K562 (cell line): ENCODE measurements around the gene SMG9. TPM values are rescaled to one million over a fixed set of nuclear protein-coding genes. Genes with fewer than 3 reads are reported as not detected.

Experiments
- ATAC-seq: fragments of 200-7000 bp; cut with Tn5 transposase; 3 replicates; pipeline ENCODE4 v1.9.1; 2020; ENCODE audit warnings: moderate library complexity
- BruUV-seq: library from RNA; stranded (reverse); fragments of 400-500 nt; replicated peaks from 2 replicates; lab custom pipeline; 2021; lab: Mats Ljungman, UMichigan
- CTCF ChIA-PET: fragments of 300-600 bp; formaldehyde crosslinking; extraction: SDS; loops from one replicate; lab custom pipeline; 2021; ENCODE audit warnings: low intra/inter-chr PET ratio; lab: Yijun Ruan, JAX
- POLR2A ChIA-PET: fragments of 300-600, 350-650 bp; sonication (Branson Sonifier 250); formaldehyde crosslinking; extraction: SDS; loops from one replicate; lab custom pipeline; 2021; ENCODE audit warnings: antibody characterized with exemption, inconsistent platforms; lab: Yijun Ruan, JAX
- DNase-seq, 4 experiments: peaks; one replicate each; pipeline versions ENCODE4 v3.0.0 to v3.0.0-alpha.2; 2011 to 2018; ENCODE audit warnings: low spot score in 3 of 4, mixed read lengths in 3 of 4; ENCODE audit errors: extremely low read depth in 1 of 4
- FAIRE-seq: peaks from 2 replicates; lab custom pipeline; 2011; peaks lifted over from hg19 to GRCh38; lab: Jason Lieb, UNC
- H2AFZ ChIP-seq: 2 replicates; pipeline ENCODE4 v1.6.0; 2011; ENCODE audit warnings: low read depth, low read length, control low read depth, inconsistent platforms
- H3K27ac ChIP-seq: fragments of 200-600 bp; 3 replicates; pipeline ENCODE4 v1.8.0; 2011; ENCODE audit warnings: low read depth, mild to moderate bottlenecking, control low read depth, inconsistent platforms, low read length, moderate library complexity, mixed read lengths; ENCODE audit errors: extremely low read depth
- H3K27me3 ChIP-seq, 2 experiments: fragments of 300-600 bp in 1 of 2; 2 replicates in 1 of 2; 3 replicates in 1 of 2; pipeline versions ENCODE4 v1.6.0 to v1.8.0; 2011; ENCODE audit warnings: inconsistent platforms in 2 of 2, low read length in 2 of 2, mild to moderate bottlenecking in 1 of 2, mixed read lengths in 1 of 2, moderate library complexity in 1 of 2; ENCODE audit not compliant: control insufficient read depth in 2 of 2, insufficient read depth in 2 of 2
- H3K36me3 ChIP-seq: fragments of 300-600 bp; 3 replicates; pipeline ENCODE4 v1.8.0; 2011; ENCODE audit warnings: mild to moderate bottlenecking, low read length, inconsistent platforms; ENCODE audit not compliant: control insufficient read depth, insufficient read depth
- H3K4me1 ChIP-seq, 2 experiments: fragments of 200-600 bp in 1 of 2; replicated peaks in 1 of 2; 2 replicates in 1 of 2; 3 replicates in 1 of 2; pipeline versions ENCODE4 v1.5.1 to v1.8.0; 2011; ENCODE audit warnings: inconsistent platforms in 2 of 2, low read length in 2 of 2, mild to moderate bottlenecking in 1 of 2, mixed read lengths in 1 of 2, moderate library complexity in 1 of 2; ENCODE audit not compliant: control insufficient read depth in 2 of 2, insufficient read depth in 2 of 2
- H3K4me2 ChIP-seq: 2 replicates; pipeline ENCODE4 v1.6.1; 2011; ENCODE audit warnings: low read length, control low read depth, inconsistent platforms, mixed read lengths; ENCODE audit not compliant: insufficient read depth
- H3K4me3 ChIP-seq: fragments of 200-600 bp; sonication (generic), shearing (Covaris generic); 2 replicates; pipeline ENCODE4 v1.5.1; 2016; ENCODE audit warnings: control low read depth, inconsistent platforms
- H3K79me2 ChIP-seq: fragments of 200-600 bp; 3 replicates; pipeline ENCODE4 v1.8.0; 2011; ENCODE audit warnings: low read length, inconsistent platforms; ENCODE audit not compliant: control insufficient read depth, insufficient read depth
- H3K9ac ChIP-seq, 2 experiments: 2 replicates each; pipeline versions ENCODE4 v1.6.0 to v1.6.1; 2011; ENCODE audit warnings: low read depth in 2 of 2, low read length in 2 of 2, control low read depth in 1 of 2, inconsistent platforms in 1 of 2, mild to moderate bottlenecking in 1 of 2, mixed read lengths in 1 of 2; ENCODE audit not compliant: insufficient read depth in 1 of 2
- H3K9me1 ChIP-seq: one replicate; pipeline ENCODE4 v1.6.0; 2011; ENCODE audit warnings: inconsistent platforms, mild to moderate bottlenecking, low read length, moderate library complexity; ENCODE audit not compliant: control insufficient read depth, insufficient read depth
- H3K9me3 ChIP-seq: replicated peaks from 2 replicates; pipeline ENCODE4 v1.5.1; 2011; ENCODE audit warnings: low read depth, low read length, inconsistent platforms; ENCODE audit not compliant: control insufficient read depth, insufficient read depth
- H4K20me1 ChIP-seq: replicated peaks from 2 replicates; pipeline ENCODE4 v1.6.1; 2011; ENCODE audit warnings: low read length, inconsistent platforms, mixed read lengths; ENCODE audit not compliant: control insufficient read depth, insufficient read depth
- CTBP1 ChIP-seq: fragments of 450-650 bp; IDR thresholded peaks from 2 replicates; pipeline ENCODE4 v1.6.1; 2016; ENCODE audit warnings: borderline replicate concordance
- ELF1 ChIP-seq: fragments of 200-800 bp; sonication (Bioruptor generic); IDR thresholded peaks from 2 replicates; pipeline ENCODE4 v1.6.1; 2016; ENCODE audit warnings: missing genetic modification characterization, missing compliant biosample characterization
- HDAC1 ChIP-seq, 2 experiments: fragments of 450-650 bp; IDR thresholded peaks; 2 replicates each; pipeline ENCODE4 v1.6.1; 2016 to 2017; ENCODE audit warnings: inconsistent platforms in 1 of 2, mild to moderate bottlenecking in 1 of 2, moderate library complexity in 1 of 2
- KDM4B ChIP-seq, 2 experiments: fragments of 450-650 bp in 1 of 2; sonication (generic) in 1 of 2; IDR thresholded peaks; 2 replicates each; pipeline ENCODE4 v1.6.1; 2016 to 2017; ENCODE audit warnings: borderline replicate concordance in 2 of 2, antibody characterized with exemption in 1 of 2, low read depth in 1 of 2, mild to moderate bottlenecking in 1 of 2
- NR2C1 ChIP-seq, 2 experiments: fragments of 450-650 bp; IDR thresholded peaks; 2 replicates each; pipeline ENCODE4 v1.6.1; 2017; ENCODE audit warnings: mild to moderate bottlenecking in 2 of 2, antibody characterized with exemption in 1 of 2, inconsistent platforms in 1 of 2, missing compliant biosample characterization in 1 of 2, missing genetic modification characterization in 1 of 2
- PML ChIP-seq: IDR thresholded peaks from 2 replicates; pipeline ENCODE4 v1.6.1; 2012; ENCODE audit warnings: low read length, inconsistent platforms
- TARDBP ChIP-seq: fragments of 450-650 bp; IDR thresholded peaks from 2 replicates; pipeline ENCODE4 v1.6.1; 2016
- ZNF551 ChIP-seq: fragments of 250-450 bp; sonication (Bioruptor Pico); IDR thresholded peaks from 2 replicates; pipeline ENCODE4 v1.5.0; 2021; ENCODE audit warnings: mild to moderate bottlenecking, moderate library complexity
- WGBS: fragments of 100-300 bp; shearing (Covaris generic); methylation state at CpG from one replicate; pipeline ENCODE4 v1.1.6; 2016; ENCODE audit warnings: low coverage, mixed read lengths; ENCODE audit not compliant: insufficient coverage; ENCODE audit errors: missing lambda C conversion rate; 5-methylcytosine and 5-hydroxymethylcytosine counted together
- in situ Hi-C: fragments of 300-500 bp; cut with MboI; formaldehyde crosslinking; loops from 4 replicates; pipeline ENCODE4 v1.15.0; 2018; ENCODE audit warnings: inconsistent platforms, mixed read lengths
- intact Hi-C: fragments of 100-400 bp; cut with micrococcal nuclease; formaldehyde crosslinking; loops from 2 replicates; pipeline ENCODE4 v1.14.2; 2022
- polyA plus RNA-seq, 8 experiments: library from polyadenylated mRNA; depleted of rRNA in 4 of 8; stranded (reverse) in 5 of 8; unstranded in 3 of 8; fragments of >200 nt; fragmentation: Nextera tagmentation in 2 of 8; fragmentation: Illumina TruSeq in 1 of 8; extraction: Ambion mirVana in 2 of 8; extraction: Trizol in 1 of 8; gene quantifications; 2 replicates each; pipeline versions ENCODE4 v1.2.1 to v1.2.3, GENCODE V29; 2011 to 2014; ENCODE audit warnings: inconsistent platforms in 1 of 8, missing spikeins in 1 of 8
- total RNA-seq, 7 experiments: library from RNA; depleted of rRNA in 6 of 7; stranded (reverse); fragments of >200 nt in 6 of 7; fragmentation: Illumina TruSeq in 2 of 7; extraction: Trizol in 2 of 7; gene quantifications; 2 replicates each; pipeline versions ENCODE4 v1.2.1 to v1.2.3, GENCODE V29; 2011 to 2021; ENCODE audit warnings: low replicate concordance in 1 of 7
- TF ChIP-seq, protein P1 (sequence below): fragments of 450-650 bp; formaldehyde crosslinking; IDR thresholded peaks from 2 replicates; pipeline ENCODE4 v1.4.0; 2022; ENCODE audit warnings: mild to moderate bottlenecking, moderate library complexity
- TF ChIP-seq, protein P2 (sequence below), 3 experiments: IDR thresholded peaks in 2 of 3; conservative IDR thresholded peaks in 1 of 3; 2 replicates each; pipeline ENCODE4 v1.5.1; 2011 to 2012; ENCODE audit warnings: low read length in 3 of 3, mild to moderate bottlenecking in 3 of 3, control low read depth in 2 of 3, improper control_type of control experiment in 1 of 3, inconsistent platforms in 1 of 3, low read depth in 1 of 3, mixed read lengths in 1 of 3, moderate library complexity in 1 of 3; ENCODE audit not compliant: insufficient read depth in 2 of 3
- TF ChIP-seq, protein P3 (sequence below): fragments of 450-650 bp; IDR thresholded peaks from 2 replicates; pipeline ENCODE4 v1.6.1; 2016; ENCODE audit warnings: low read depth
- TF ChIP-seq, protein P4 (sequence below): fragments of 450-650 bp; IDR thresholded peaks from 2 replicates; pipeline ENCODE4 v1.6.1; 2016; ENCODE audit warnings: missing biosample characterization, missing genetic modification characterization

The SMG9 gene
- total and polyA plus RNA-seq, 9 of the 15 experiments (the other 6 are each of a cell fraction or from before 2014, with no cell fraction given) = 1.7 to 79.7 (median 40.2) TPM

DNA sequence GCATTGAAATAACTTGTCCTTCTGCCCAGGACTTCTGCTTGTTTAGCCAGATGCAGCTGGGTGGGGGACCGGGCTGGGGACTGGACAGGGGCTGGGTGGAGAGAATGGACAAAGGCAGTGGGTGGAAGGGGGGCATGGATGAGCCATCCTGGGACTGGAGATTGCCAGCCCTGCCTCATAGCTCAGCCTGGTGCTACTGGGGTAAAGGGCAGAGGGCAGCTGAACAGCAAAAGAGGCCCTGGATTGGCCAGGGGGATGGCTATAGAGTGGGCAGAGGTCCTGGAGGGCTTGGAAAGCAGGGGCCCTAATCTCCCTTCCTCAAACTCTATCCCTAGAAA, 67.1 kb downstream of the SMG9 start:
- 9% methylated on average over 1 of the region's 1 CpG for WGBS
- POLR2A ChIA-PET = no interaction called here
- no peak overlapping the region for H3K4me2 ChIP-seq
- no peak overlapping the region for H2AFZ ChIP-seq
- peaks cover 10 to 11% of the 10 kb centered on the region in 2 experiments for H3K4me1 ChIP-seq
- H3K27me3 ChIP-seq = no peaks in the 10 kb centered on the region
- no peak overlapping the region for H3K4me3 ChIP-seq
- intact Hi-C loops (no loop called here), in situ Hi-C loops (no loop called here)
- H3K9ac ChIP-seq = no peak overlapping the region
- FAIRE-seq (no peak), ATAC-seq (no peak), DNase-seq (no peak)
- H3K9me3 ChIP-seq = peaks cover 6% of the 10 kb centered on the region
- no peak overlapping the region for H3K27ac ChIP-seq
- CTCF ChIA-PET = no interaction called here
- H3K36me3 ChIP-seq = no peaks in the 10 kb centered on the region
- BruUV-seq = no TSS peak
- H3K79me2 ChIP-seq = no peaks in the 10 kb centered on the region
- no peaks in the 10 kb centered on the region for H4K20me1 ChIP-seq
- H3K9me1 ChIP-seq = no peaks in the 10 kb centered on the region
- TF ChIP-seq, protein P1, sequence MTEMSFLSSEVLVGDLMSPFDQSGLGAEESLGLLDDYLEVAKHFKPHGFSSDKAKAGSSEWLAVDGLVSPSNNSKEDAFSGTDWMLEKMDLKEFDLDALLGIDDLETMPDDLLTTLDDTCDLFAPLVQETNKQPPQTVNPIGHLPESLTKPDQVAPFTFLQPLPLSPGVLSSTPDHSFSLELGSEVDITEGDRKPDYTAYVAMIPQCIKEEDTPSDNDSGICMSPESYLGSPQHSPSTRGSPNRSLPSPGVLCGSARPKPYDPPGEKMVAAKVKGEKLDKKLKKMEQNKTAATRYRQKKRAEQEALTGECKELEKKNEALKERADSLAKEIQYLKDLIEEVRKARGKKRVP = no peak
- TF ChIP-seq HDAC1 (IDR thresholded peaks at IDR 0.05) (no peak), KDM4B (IDR thresholded peaks at IDR 0.05; ENCODE audit: borderline replicate concordance in 2 of 2, low read depth in 1 of 2) (no peak), PML (no peak), CTBP1 (no peak), ZNF551 (CRISPR knock-in tag) (no peak), ELF1 (no peak), TARDBP (no peak), NR2C1 (IDR thresholded peaks at IDR 0.05) (no peak), NR2C1 (tag; IDR thresholded peaks at IDR 0.05) (no peak)
- TF ChIP-seq, protein P2, sequence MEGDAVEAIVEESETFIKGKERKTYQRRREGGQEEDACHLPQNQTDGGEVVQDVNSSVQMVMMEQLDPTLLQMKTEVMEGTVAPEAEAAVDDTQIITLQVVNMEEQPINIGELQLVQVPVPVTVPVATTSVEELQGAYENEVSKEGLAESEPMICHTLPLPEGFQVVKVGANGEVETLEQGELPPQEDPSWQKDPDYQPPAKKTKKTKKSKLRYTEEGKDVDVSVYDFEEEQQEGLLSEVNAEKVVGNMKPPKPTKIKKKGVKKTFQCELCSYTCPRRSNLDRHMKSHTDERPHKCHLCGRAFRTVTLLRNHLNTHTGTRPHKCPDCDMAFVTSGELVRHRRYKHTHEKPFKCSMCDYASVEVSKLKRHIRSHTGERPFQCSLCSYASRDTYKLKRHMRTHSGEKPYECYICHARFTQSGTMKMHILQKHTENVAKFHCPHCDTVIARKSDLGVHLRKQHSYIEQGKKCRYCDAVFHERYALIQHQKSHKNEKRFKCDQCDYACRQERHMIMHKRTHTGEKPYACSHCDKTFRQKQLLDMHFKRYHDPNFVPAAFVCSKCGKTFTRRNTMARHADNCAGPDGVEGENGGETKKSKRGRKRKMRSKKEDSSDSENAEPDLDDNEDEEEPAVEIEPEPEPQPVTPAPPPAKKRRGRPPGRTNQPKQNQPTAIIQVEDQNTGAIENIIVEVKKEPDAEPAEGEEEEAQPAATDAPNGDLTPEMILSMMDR (IDR thresholded peaks at IDR 0.05 in 2 of 3, conservative IDR thresholded peaks at IDR 0.05 in 1 of 3; ENCODE audit: insufficient read depth in 2 of 3, low read depth in 1 of 3, low read length in 3 of 3) = no peak
- TF ChIP-seq, protein P3, sequence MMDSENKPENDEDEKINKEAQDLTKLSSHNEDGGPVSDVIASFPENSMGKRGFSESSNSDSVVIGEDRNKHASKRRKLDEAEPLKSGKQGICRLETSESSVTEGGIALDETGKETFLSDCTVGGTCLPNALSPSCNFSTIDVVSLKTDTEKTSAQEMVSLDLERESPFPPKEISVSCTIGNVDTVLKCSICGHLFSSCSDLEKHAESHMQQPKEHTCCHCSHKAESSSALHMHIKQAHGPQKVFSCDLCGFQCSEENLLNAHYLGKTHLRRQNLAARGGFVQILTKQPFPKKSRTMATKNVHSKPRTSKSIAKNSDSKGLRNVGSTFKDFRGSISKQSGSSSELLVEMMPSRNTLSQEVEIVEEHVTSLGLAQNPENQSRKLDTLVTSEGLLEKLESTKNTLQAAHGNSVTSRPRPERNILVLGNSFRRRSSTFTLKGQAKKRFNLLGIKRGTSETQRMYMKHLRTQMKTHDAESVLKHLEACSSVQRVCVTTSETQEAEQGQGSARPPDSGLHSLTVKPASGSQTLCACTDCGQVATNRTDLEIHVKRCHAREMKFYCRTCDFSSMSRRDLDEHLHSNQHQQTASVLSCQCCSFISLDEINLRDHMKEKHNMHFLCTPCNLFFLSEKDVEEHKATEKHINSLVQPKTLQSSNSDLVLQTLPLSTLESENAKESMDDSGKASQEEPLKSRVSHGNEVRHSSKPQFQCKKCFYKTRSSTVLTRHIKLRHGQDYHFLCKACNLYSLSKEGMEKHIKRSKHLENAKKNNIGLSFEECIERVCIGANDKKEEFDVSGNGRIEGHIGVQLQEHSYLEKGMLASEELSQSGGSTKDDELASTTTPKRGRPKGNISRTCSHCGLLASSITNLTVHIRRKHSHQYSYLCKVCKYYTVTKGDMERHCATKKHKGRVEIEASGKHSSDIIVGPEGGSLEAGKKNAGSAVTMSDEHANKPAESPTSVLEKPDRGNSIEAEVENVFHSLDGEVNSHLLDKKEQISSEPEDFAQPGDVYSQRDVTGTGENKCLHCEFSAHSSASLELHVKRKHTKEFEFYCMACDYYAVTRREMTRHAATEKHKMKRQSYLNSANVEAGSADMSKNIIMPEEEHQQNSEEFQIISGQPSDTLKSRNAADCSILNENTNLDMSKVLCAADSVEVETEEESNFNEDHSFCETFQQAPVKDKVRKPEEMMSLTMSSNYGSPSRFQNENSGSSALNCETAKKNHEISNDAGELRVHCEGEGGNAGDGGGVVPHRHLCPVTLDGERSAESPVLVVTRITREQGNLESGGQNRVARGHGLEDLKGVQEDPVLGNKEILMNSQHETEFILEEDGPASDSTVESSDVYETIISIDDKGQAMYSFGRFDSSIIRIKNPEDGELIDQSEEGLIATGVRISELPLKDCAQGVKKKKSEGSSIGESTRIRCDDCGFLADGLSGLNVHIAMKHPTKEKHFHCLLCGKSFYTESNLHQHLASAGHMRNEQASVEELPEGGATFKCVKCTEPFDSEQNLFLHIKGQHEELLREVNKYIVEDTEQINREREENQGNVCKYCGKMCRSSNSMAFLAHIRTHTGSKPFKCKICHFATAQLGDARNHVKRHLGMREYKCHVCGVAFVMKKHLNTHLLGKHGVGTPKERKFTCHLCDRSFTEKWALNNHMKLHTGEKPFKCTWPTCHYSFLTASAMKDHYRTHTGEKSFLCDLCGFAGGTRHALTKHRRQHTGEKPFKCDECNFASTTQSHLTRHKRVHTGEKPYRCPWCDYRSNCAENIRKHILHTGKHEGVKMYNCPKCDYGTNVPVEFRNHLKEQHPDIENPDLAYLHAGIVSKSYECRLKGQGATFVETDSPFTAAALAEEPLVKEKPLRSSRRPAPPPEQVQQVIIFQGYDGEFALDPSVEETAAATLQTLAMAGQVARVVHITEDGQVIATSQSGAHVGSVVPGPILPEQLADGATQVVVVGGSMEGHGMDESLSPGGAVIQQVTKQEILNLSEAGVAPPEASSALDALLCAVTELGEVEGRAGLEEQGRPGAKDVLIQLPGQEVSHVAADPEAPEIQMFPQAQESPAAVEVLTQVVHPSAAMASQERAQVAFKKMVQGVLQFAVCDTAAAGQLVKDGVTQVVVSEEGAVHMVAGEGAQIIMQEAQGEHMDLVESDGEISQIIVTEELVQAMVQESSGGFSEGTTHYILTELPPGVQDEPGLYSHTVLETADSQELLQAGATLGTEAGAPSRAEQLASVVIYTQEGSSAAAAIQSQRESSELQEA = no peak
- TF ChIP-seq, protein P4, sequence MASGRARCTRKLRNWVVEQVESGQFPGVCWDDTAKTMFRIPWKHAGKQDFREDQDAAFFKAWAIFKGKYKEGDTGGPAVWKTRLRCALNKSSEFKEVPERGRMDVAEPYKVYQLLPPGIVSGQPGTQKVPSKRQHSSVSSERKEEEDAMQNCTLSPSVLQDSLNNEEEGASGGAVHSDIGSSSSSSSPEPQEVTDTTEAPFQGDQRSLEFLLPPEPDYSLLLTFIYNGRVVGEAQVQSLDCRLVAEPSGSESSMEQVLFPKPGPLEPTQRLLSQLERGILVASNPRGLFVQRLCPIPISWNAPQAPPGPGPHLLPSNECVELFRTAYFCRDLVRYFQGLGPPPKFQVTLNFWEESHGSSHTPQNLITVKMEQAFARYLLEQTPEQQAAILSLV = no peak
